GM12878 (cell line): ENCODE measurements around the gene DSTN. TPM values are rescaled to one million over a fixed set of nuclear protein-coding genes. Genes with fewer than 3 reads are reported as not detected.

ENCODE experiments used
- ATAC-seq: fragments of 200-7000 bp; cut with Tn5 transposase; 3 replicates; pipeline ENCODE4 v1.9.1; 2020; ENCODE audit warnings: mild to moderate bottlenecking, moderate library complexity
- BruUV-seq: library from RNA; stranded (reverse); fragments of 400-500 nt; replicated peaks from 2 replicates; lab custom pipeline; 2021; lab: Mats Ljungman, UMichigan
- CTCF ChIA-PET: fragments of 300-600 bp; sonication (Branson Sonifier 250); formaldehyde crosslinking; extraction: SDS; loops from one replicate; lab custom pipeline; 2021; ENCODE audit warnings: inconsistent platforms; lab: Yijun Ruan, JAX
- POLR2A ChIA-PET: fragments of 350-600 bp; formaldehyde crosslinking; extraction: SDS; loops from one replicate; lab custom pipeline; 2021; ENCODE audit warnings: inconsistent platforms; lab: Charles Lee
- RAD21 ChIA-PET: fragments of 300-600 bp; sonication (Branson Sonifier 250); formaldehyde crosslinking; loops from one replicate; lab custom pipeline; 2023; ENCODE audit warnings: antibody characterized with exemption; ENCODE audit not compliant: unreplicated experiment; lab: Charles Lee
- SMC1A ChIA-PET: fragments of 300-600 bp; sonication (Branson Sonifier 250); formaldehyde crosslinking; loops from one replicate; lab custom pipeline; 2023; ENCODE audit not compliant: unreplicated experiment, uncharacterized antibody; lab: Charles Lee
- DNase-seq: peaks from one replicate; pipeline ENCODE4 v3.0.0-alpha.2; 2011; ENCODE audit warnings: low read depth, low spot score
- FAIRE-seq: peaks from 3 replicates; lab custom pipeline; 2011; peaks lifted over from hg19 to GRCh38; lab: Jason Lieb, UNC
- H2AFZ ChIP-seq: 2 replicates; pipeline ENCODE4 v1.6.0; 2011; ENCODE audit warnings: low read depth, low read length, control low read depth; ENCODE audit not compliant: control insufficient read depth
- H3K27ac ChIP-seq: 2 replicates; pipeline ENCODE4 v1.5.1; 2011; ENCODE audit warnings: control low read depth; ENCODE audit not compliant: control insufficient read depth, insufficient read depth
- H3K27me3 ChIP-seq, 2 experiments: replicated peaks in 1 of 2; 2 replicates each; pipeline versions ENCODE4 v1.6.0 to v1.6.1; 2011; ENCODE audit warnings: low read length in 1 of 2; ENCODE audit not compliant: control insufficient read depth in 2 of 2, insufficient read depth in 2 of 2
- H3K36me3 ChIP-seq, 2 experiments: 2 replicates each; pipeline ENCODE4 v1.5.1; 2011; ENCODE audit warnings: low read length in 1 of 2; ENCODE audit not compliant: control insufficient read depth in 2 of 2, insufficient read depth in 2 of 2
- H3K4me1 ChIP-seq: 2 replicates; pipeline ENCODE4 v1.6.1; 2011; ENCODE audit warnings: mild to moderate bottlenecking, low read length, moderate library complexity, mixed read lengths; ENCODE audit not compliant: control insufficient read depth, insufficient read depth
- H3K4me2 ChIP-seq: 2 replicates; pipeline ENCODE4 v1.6.0; 2011; ENCODE audit warnings: control low read depth; ENCODE audit not compliant: control insufficient read depth, insufficient read depth
- H3K4me3 ChIP-seq: fragments of 200-600 bp; sonication (generic); 2 replicates; pipeline ENCODE4 v1.5.1; 2016
- H3K79me2 ChIP-seq: 2 replicates; pipeline ENCODE4 v1.6.0; 2011; ENCODE audit warnings: low read length; ENCODE audit not compliant: control insufficient read depth, insufficient read depth
- H3K9ac ChIP-seq: 2 replicates; pipeline ENCODE4 v1.8.0; 2011; ENCODE audit warnings: low read length, control low read depth, mixed read lengths; ENCODE audit not compliant: control insufficient read depth, insufficient read depth
- H3K9me3 ChIP-seq: replicated peaks from 3 replicates; pipeline ENCODE4 v1.5.1; 2011; ENCODE audit warnings: mild to moderate bottlenecking, low read length; ENCODE audit not compliant: control insufficient read depth, insufficient read depth
- H4K20me1 ChIP-seq: 2 replicates; pipeline ENCODE4 v1.6.0; 2011; ENCODE audit not compliant: control insufficient read depth, insufficient read depth
- BCL11A ChIP-seq: IDR thresholded peaks from 2 replicates; pipeline ENCODE4 v1.6.1; 2011; ENCODE audit warnings: low read depth, low read length
- BHLHE40 ChIP-seq, 2 experiments: fragments of 450-650 bp in 1 of 2; IDR thresholded peaks; 2 replicates each; pipeline ENCODE4 v1.6.1; 2011 to 2017; ENCODE audit warnings: low read depth in 2 of 2, borderline replicate concordance in 1 of 2, improper control_type of control experiment in 1 of 2, low read length in 1 of 2, mild to moderate bottlenecking in 1 of 2
- CREM ChIP-seq: IDR thresholded peaks from 2 replicates; pipeline ENCODE4 v1.6.1; 2014; ENCODE audit warnings: antibody characterized with exemption, low read depth
- MAX ChIP-seq: IDR thresholded peaks from 2 replicates; pipeline ENCODE4 v1.6.1; 2012; ENCODE audit warnings: low read depth, low read length, improper control_type of control experiment
- MEF2A ChIP-seq: IDR thresholded peaks from 2 replicates; pipeline ENCODE4 v1.6.1; 2011; ENCODE audit warnings: low read depth, mild to moderate bottlenecking, low read length, moderate library complexity; ENCODE audit not compliant: insufficient read depth
- NBN ChIP-seq: fragments of 450-650 bp; IDR thresholded peaks from 2 replicates; pipeline ENCODE4 v1.6.1; 2016
- NFXL1 ChIP-seq: fragments of 450-650 bp; IDR thresholded peaks from 2 replicates; pipeline ENCODE4 v1.6.1; 2017; ENCODE audit warnings: antibody characterized with exemption, mild to moderate bottlenecking, borderline replicate concordance
- NFYB ChIP-seq: IDR thresholded peaks from 2 replicates; pipeline ENCODE4 v1.6.1; 2011; ENCODE audit warnings: low read depth, mild to moderate bottlenecking, low read length, improper control_type of control experiment, moderate library complexity; ENCODE audit not compliant: insufficient read depth
- PAX8 ChIP-seq: fragments of 450-650 bp; IDR thresholded peaks from 2 replicates; pipeline ENCODE4 v1.6.1; 2017; ENCODE audit warnings: mild to moderate bottlenecking, moderate library complexity
- POU2F2 ChIP-seq: IDR thresholded peaks from 3 replicates; pipeline ENCODE4 v1.6.1; 2011; ENCODE audit warnings: low read depth, mild to moderate bottlenecking, low read length, borderline replicate concordance
- RCOR1 ChIP-seq: conservative IDR thresholded peaks from 2 replicates; pipeline ENCODE4 v1.6.1; 2012; ENCODE audit warnings: low read depth, low read length, improper control_type of control experiment
- RELB ChIP-seq: fragments of 450-650 bp; IDR thresholded peaks from 2 replicates; pipeline ENCODE4 v1.6.1; 2017; ENCODE audit warnings: low read depth, mild to moderate bottlenecking, moderate library complexity
- SMAD5 ChIP-seq: IDR thresholded peaks from 2 replicates; pipeline ENCODE4 v1.6.1; 2016; ENCODE audit warnings: antibody characterized with exemption, low read depth
- WGBS: methylation state at CpG from one replicate; pipeline ENCODE4 v1.1.6; 2016; ENCODE audit warnings: low lambda C conversion rate; ENCODE audit not compliant: insufficient replicate concordance, insufficient coverage; ENCODE audit errors: missing lambda C conversion rate; 5-methylcytosine and 5-hydroxymethylcytosine counted together
- in situ Hi-C: fragments of 300-500 bp; cut with MboI; formaldehyde crosslinking; loops from 9 replicates; pipeline ENCODE4 v1.14.3; 2018; ENCODE audit warnings: mixed read lengths
- intact Hi-C: fragments of 100-400 bp; cut with micrococcal nuclease; formaldehyde crosslinking; loops from one replicate; pipeline ENCODE4 v1.14.2; 2022; ENCODE audit not compliant: unreplicated experiment
- polyA plus RNA-seq, 11 experiments: library from polyadenylated mRNA; depleted of rRNA in 4 of 11; unstranded in 6 of 11; stranded (reverse) in 5 of 11; fragments of >200 nt; fragmentation: Nextera tagmentation in 4 of 11; fragmentation: Illumina TruSeq in 1 of 11; extraction: Ambion mirVana in 4 of 11; extraction: Trizol in 1 of 11; gene quantifications; 1 replicate in 1 of 11; 2 replicates in 10 of 11; pipeline versions ENCODE4 v1.2.1 to v1.2.3, GENCODE V29; 2011 to 2016; ENCODE audit warnings: inconsistent platforms in 2 of 11, missing spikeins in 2 of 11, low read depth in 1 of 11
- total RNA-seq, 4 experiments: library from RNA; depleted of rRNA in 3 of 4; stranded (reverse); fragments of >200 nt in 3 of 4; fragmentation: Illumina TruSeq in 1 of 4; extraction: Trizol in 1 of 4; gene quantifications; 2 replicates each; pipeline versions ENCODE4 v1.2.1 to v1.2.3, GENCODE V29; 2013 to 2021
- TF ChIP-seq, protein P1 (sequence below): fragments of 450-650 bp; IDR thresholded peaks from 2 replicates; pipeline ENCODE4 v1.6.1; 2017; ENCODE audit warnings: antibody characterized with exemption, mild to moderate bottlenecking, moderate library complexity

Gene DSTN
- total and polyA plus RNA-seq, 10 of the 15 experiments (the other 5 are each of a cell fraction or from before 2014, with no cell fraction given) = 26.7 to 137 (median 40.8) TPM

DNA sequence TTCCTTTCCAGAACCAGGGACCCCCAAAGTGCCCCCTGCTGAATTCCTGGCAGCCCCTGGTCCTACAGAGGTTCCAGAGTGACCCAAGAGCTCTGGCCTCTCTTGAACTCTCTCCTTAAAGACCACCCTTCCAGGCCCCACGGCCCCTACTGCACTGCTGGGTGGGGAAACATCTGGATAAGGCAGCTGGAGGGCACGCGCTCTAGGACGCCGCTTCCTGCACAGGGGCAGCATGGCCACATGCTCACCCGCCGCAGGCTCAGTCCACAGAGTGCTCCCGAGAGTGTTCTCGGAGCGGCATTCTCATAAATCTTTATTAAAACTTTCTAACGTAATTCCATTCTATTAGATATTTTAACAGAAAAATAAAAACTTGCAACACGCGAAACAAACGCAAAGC is 75.1 kb downstream of the DSTN start (continued):
- TF ChIP-seq BHLHE40 (IDR thresholded peaks at IDR 0.05; ENCODE audit: borderline replicate concordance in 1 of 2, low read depth in 2 of 2, low read length in 1 of 2) = no peak
- no peak for TF ChIP-seq POU2F2
- TF ChIP-seq CREM = no peak
- TF ChIP-seq, protein P1, sequence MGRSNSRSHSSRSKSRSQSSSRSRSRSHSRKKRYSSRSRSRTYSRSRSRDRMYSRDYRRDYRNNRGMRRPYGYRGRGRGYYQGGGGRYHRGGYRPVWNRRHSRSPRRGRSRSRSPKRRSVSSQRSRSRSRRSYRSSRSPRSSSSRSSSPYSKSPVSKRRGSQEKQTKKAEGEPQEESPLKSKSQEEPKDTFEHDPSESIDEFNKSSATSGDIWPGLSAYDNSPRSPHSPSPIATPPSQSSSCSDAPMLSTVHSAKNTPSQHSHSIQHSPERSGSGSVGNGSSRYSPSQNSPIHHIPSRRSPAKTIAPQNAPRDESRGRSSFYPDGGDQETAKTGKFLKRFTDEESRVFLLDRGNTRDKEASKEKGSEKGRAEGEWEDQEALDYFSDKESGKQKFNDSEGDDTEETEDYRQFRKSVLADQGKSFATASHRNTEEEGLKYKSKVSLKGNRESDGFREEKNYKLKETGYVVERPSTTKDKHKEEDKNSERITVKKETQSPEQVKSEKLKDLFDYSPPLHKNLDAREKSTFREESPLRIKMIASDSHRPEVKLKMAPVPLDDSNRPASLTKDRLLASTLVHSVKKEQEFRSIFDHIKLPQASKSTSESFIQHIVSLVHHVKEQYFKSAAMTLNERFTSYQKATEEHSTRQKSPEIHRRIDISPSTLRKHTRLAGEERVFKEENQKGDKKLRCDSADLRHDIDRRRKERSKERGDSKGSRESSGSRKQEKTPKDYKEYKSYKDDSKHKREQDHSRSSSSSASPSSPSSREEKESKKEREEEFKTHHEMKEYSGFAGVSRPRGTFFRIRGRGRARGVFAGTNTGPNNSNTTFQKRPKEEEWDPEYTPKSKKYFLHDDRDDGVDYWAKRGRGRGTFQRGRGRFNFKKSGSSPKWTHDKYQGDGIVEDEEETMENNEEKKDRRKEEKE = no peak
- TF ChIP-seq NFYB = no peak
- TF ChIP-seq NBN = no peak
- no peak for TF ChIP-seq MAX
- no peak for TF ChIP-seq BCL11A
- TF ChIP-seq RCOR1 = no peak
- TF ChIP-seq, all 136 proteins: peak for 0

- intact Hi-C loops = no loop called here
- H3K36me3 ChIP-seq = peaks cover 4 to 10% of the 10 kb centered on the region in 2 experiments; a peak in 3 of 4 replicates
- 94% methylated on average over 10 of the region's 10 CpGs for WGBS
- H3K9ac ChIP-seq = no peak overlapping the region
- no peak for DNase-seq
- TF ChIP-seq NFXL1 (no peak), RELB (no peak), PAX8 (no peak), SMAD5 (no peak), MEF2A (no peak)
- TF ChIP-seq, all 136 proteins: peak for 0
- Histone ChIP-seq H2AFZ (no peak overlapping the region), H3K9me3 (no peaks in the 10 kb centered on the region), H4K20me1 (no peaks in the 10 kb centered on the region), H3K79me2 (no peaks in the 10 kb centered on the region; the same call in 1 of the 2 replicates), H3K27ac (no peak overlapping the region), H3K4me1 (peaks cover 9% of the 10 kb centered on the region), H3K4me3 (no peak overlapping the region), H3K4me2 (no peak overlapping the region), H3K27me3 (no peaks in the 10 kb centered on the region)
- ATAC-seq (no peak), FAIRE-seq (no peak)
- ChIA-PET SMC1A (no interaction called here), RAD21 (no interaction called here), POLR2A (no interaction called here), CTCF (interaction anchor here (1.3 kb wide), 1 partner anchor 10 kb away, joined by 6 read pairs; no protein-coding TSS in a partner anchor)
- no TSS peak for BruUV-seq
- in situ Hi-C loops = no loop called here
Measured at GRCh38 chr20:17645546-17646208, 75.8 kb downstream of the DSTN start.
